ENCODE results near the gene CTTNBP2.

Gene CTTNBP2

DNA sequence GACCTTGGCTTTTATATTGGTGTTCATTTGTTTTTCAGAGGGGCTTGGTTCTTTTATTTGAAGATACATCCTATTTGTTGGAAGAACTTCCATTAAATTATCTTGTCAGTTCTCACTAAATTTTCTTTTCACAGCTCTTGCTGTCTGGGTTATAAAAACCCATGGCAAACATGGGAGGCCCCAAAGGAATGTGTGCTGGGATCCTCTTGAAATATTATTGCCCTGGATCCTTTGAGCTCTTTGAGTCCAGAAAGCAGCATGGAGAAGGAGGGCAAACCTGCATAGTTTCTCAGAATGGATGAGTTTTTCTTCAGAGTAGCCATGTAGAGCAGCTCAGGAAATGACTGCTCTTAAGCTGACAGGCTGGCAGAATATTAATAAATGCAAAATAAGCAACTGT lies 187.4 kb downstream of the CTTNBP2 start:
- no peak for DNase-seq
- no peaks in the 10 kb centered on the region for H3K36me3 ChIP-seq (ENCODE audit: control insufficient read depth, insufficient read depth, low read length)
- no peak overlapping the region for H3K4me3 ChIP-seq (ENCODE audit: insufficient read depth, low read depth, low read length, poor library complexity, severe bottlenecking)
- H3K27me3 ChIP-seq (replicated peaks; ENCODE audit: control insufficient read depth, insufficient read depth, low read length, poor library complexity, severe bottlenecking), result no peaks in the 10 kb centered on the region
- H3K4me1 ChIP-seq (ENCODE audit: control insufficient read depth, insufficient read depth, low read length, poor library complexity, severe bottlenecking), result no peaks in the 10 kb centered on the region
- no peak overlapping the region for H3K27ac ChIP-seq (ENCODE audit: insufficient read depth, low read length, poor library complexity, severe bottlenecking)
- no peaks in the 10 kb centered on the region for H3K9me3 ChIP-seq (ENCODE audit: control insufficient read depth, low read length)

DNA sequence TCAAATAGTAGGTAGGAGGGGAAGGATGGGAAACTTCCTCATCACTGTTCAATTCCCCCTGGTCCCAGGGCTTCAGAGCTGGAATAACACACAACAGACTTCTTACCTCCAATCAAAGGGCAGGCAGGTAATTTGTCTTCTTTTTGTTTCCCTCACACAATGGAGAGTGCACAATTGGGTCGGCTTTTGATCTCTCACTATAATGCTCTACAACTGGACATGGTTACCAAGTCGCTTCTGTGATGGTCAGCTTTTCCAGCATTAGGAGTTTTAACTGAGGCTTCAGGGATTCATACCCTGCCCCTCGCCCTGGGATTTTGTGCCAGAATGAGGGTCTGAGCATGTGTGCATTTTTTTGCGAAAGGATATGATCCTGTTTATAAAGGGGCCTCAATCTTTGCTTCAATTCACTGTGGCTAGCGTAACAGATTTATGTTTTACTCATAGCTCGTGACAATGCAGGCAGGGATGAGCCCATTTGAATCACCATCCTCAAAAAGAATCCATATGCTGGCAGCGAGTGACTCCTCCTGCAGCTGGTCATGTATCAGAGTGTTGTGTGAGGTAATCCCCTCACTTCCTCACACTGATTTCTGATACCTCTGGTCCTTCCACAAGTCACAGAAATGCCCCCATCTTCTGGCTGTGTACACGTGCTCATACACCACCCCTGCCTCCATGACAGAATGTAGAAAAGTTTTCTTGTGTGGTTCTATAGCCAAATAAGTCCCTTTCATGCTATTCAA lies 189.6 kb downstream of the CTTNBP2 start:
- Histone ChIP-seq H3K4me3 (ENCODE audit: insufficient read depth, low read depth, low read length, poor library complexity, severe bottlenecking) (no peak overlapping the region), H3K36me3 (ENCODE audit: control insufficient read depth, insufficient read depth, low read length) (no peaks in the 10 kb centered on the region), H3K27ac (ENCODE audit: insufficient read depth, low read length, poor library complexity, severe bottlenecking) (no peak overlapping the region)

DNA sequence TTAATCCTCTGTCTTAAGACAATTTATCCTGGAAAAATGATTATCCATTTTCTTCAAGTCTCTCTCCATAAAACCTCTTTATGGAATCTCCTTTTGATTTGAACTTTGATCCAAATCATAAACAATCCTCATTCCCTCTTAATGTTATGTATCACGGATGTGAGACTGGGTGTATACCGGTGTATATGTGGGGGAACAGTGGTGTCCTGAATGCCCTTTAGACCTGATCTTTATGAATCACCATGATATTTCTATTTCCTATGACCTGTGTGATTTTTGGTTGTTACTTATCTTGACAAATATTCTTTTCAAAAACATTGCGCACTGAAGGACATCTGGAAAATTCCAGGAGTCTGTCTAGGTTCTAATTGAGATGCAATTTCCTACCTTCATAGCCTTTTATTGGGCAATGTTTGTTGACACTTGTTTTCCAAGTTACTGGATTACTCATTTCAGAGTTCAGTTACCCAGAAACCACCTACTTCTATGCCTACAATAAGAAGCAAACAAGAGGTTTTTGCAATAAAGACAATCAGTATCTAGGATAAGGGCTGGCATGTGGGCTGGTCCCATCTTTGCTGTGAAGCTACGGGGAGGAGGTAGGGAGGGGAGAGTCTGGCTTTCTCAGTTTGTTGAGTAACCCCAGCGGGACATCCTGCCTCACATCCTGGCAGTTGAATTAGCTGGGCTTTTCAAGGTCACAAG lies 190.4 kb downstream of the CTTNBP2 start:
- Histone ChIP-seq H3K27ac (ENCODE audit: insufficient read depth, low read length, poor library complexity, severe bottlenecking) (no peak overlapping the region), H3K9me3 (ENCODE audit: control insufficient read depth, low read length) (no peaks in the 10 kb centered on the region), H3K4me1 (ENCODE audit: control insufficient read depth, insufficient read depth, low read length, poor library complexity, severe bottlenecking) (no peaks in the 10 kb centered on the region), H3K4me3 (ENCODE audit: insufficient read depth, low read depth, low read length, poor library complexity, severe bottlenecking) (no peak overlapping the region), H3K36me3 (ENCODE audit: control insufficient read depth, insufficient read depth, low read length) (no peaks in the 10 kb centered on the region), H3K27me3 (replicated peaks; ENCODE audit: control insufficient read depth, insufficient read depth, low read length, poor library complexity, severe bottlenecking) (no peaks in the 10 kb centered on the region)
- no peak for DNase-seq

More for the DNA sequence above, 189.6 kb downstream of the CTTNBP2 start:
- Histone ChIP-seq H3K27me3 (replicated peaks; ENCODE audit: control insufficient read depth, insufficient read depth, low read length, poor library complexity, severe bottlenecking) (no peaks in the 10 kb centered on the region), H3K4me1 (ENCODE audit: control insufficient read depth, insufficient read depth, low read length, poor library complexity, severe bottlenecking) (no peaks in the 10 kb centered on the region), H3K9me3 (ENCODE audit: control insufficient read depth, low read length) (no peaks in the 10 kb centered on the region)
- no peak for DNase-seq

DNA sequence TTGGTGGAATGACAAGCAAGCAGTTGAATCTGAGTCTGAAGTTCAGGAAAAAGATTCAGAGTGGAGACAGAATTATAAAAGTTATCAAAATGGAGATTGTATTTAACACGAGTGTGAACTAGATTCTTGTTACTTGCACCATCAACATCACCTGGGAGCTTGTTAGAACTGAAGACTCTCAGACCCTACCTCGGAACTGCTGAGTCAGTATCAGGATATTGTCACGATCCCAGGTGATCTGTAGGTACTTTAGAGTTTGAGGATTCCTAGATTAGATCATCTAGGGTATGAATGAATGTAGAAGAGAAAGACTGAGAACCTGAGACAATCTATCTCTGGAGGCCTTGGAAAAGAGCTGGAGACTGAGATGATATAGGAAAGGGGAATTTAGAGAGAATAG lies 194.1 kb downstream of the CTTNBP2 start:
- DNase-seq, result no peak
- Histone ChIP-seq H3K4me3 (ENCODE audit: insufficient read depth, low read depth, low read length, poor library complexity, severe bottlenecking) (no peak overlapping the region), H3K27ac (ENCODE audit: insufficient read depth, low read length, poor library complexity, severe bottlenecking) (no peak overlapping the region), H3K9me3 (ENCODE audit: control insufficient read depth, low read length) (no peaks in the 10 kb centered on the region), H3K27me3 (replicated peaks; ENCODE audit: control insufficient read depth, insufficient read depth, low read length, poor library complexity, severe bottlenecking) (no peaks in the 10 kb centered on the region), H3K36me3 (ENCODE audit: control insufficient read depth, insufficient read depth, low read length) (no peaks in the 10 kb centered on the region), H3K4me1 (ENCODE audit: control insufficient read depth, insufficient read depth, low read length, poor library complexity, severe bottlenecking) (no peaks in the 10 kb centered on the region)

DNA sequence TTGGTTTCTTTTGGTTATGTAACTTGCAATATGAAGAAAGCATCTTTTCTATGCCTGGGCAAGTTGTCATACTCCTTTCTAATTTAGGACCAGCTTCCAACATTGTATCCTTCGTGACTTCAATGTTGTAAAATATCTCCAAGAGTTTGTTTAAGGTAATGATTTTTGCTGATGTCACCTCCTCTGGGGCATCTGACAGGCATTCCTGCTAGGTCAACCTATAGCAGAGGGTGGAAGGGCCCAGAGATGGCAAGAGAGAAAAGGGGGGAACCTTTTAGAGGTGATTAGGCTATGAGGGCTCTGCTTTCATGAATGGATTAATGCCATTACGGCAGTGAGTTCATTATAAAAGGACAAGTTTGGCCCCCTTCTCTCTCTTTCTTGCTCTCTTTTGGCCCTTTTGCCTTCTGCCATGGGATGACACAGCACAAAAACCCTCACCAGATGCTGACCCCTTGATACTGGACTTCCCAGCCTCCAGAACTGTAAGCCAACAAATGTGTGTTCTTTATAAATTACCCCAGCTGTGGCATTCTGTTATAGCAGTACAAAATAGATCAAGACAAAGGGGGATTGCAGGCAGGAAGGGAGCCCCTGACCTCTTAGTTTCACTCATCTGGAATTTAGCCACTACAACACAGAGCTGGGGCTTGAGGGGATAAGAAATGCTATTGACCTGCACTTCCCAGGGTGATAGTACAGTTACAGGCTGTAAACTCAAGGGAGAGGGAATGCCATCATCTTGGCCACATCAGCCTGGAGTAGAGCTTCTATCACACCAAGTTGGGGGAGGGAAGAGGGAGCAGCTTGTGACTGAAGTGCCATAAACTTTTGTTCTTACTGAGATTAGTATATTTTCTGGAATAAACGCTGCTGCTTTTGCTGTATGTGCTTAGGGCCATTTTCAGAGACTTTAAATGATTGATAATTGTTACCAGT lies 197.5 kb downstream of the CTTNBP2 start:
- no peaks in the 10 kb centered on the region for H3K27me3 ChIP-seq (replicated peaks; ENCODE audit: control insufficient read depth, insufficient read depth, low read length, poor library complexity, severe bottlenecking)
- no peaks in the 10 kb centered on the region for H3K36me3 ChIP-seq (ENCODE audit: control insufficient read depth, insufficient read depth, low read length)
- no peak overlapping the region for H3K4me3 ChIP-seq (ENCODE audit: insufficient read depth, low read depth, low read length, poor library complexity, severe bottlenecking)
- no peaks in the 10 kb centered on the region for H3K9me3 ChIP-seq (ENCODE audit: control insufficient read depth, low read length)
- no peaks in the 10 kb centered on the region for H3K4me1 ChIP-seq (ENCODE audit: control insufficient read depth, insufficient read depth, low read length, poor library complexity, severe bottlenecking)
- no peak for DNase-seq
- H3K27ac ChIP-seq (ENCODE audit: insufficient read depth, low read length, poor library complexity, severe bottlenecking), result no peak overlapping the region

DNA sequence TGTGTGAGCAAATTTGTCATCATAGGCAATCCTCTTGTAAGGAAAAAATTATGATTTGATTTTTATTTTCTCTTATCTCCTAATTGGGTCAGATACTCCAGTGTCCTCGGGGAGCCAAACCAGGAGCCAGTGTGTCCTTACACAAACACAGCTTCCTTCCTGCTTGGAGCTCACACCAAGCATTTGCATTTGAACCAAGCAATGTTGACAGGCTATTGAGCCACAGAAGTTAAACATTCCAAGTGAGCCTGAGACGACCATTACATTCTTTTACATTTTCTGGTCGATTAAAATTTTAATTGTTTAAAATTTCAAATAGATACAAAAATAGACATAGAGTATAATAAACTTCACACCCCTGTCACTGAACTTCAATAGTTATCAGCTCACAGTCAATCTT lies 198.6 kb downstream of the CTTNBP2 start:
- no peaks in the 10 kb centered on the region for H3K9me3 ChIP-seq (ENCODE audit: control insufficient read depth, low read length)
- H3K36me3 ChIP-seq (ENCODE audit: control insufficient read depth, insufficient read depth, low read length), result no peaks in the 10 kb centered on the region
- no peak overlapping the region for H3K4me3 ChIP-seq (ENCODE audit: insufficient read depth, low read depth, low read length, poor library complexity, severe bottlenecking)
- no peak for DNase-seq
- H3K4me1 ChIP-seq (ENCODE audit: control insufficient read depth, insufficient read depth, low read length, poor library complexity, severe bottlenecking), result no peaks in the 10 kb centered on the region
- no peaks in the 10 kb centered on the region for H3K27me3 ChIP-seq (replicated peaks; ENCODE audit: control insufficient read depth, insufficient read depth, low read length, poor library complexity, severe bottlenecking)
- no peak overlapping the region for H3K27ac ChIP-seq (ENCODE audit: insufficient read depth, low read length, poor library complexity, severe bottlenecking)

DNA sequence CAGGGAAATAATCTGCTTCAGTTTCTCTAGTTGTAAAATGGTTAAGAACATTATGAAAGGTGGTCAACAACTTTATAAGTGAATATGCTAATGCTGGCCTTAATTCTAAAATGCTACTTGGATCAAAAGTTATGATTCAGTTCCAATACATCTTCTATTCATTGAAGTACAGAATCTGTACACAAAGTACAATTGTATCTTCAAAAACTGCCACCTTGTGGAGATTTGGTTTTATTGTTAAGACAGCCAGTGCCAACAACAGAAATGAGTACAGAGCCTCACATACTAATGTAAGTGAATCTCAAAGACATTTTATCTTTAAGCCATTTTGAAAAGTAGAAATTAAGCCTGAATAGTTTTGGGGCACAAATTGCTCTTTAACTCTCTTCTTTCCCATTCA lies 199.4 kb downstream of the CTTNBP2 start:
- Histone ChIP-seq H3K9me3 (ENCODE audit: control insufficient read depth, low read length) (no peaks in the 10 kb centered on the region), H3K27ac (ENCODE audit: insufficient read depth, low read length, poor library complexity, severe bottlenecking) (no peak overlapping the region), H3K4me3 (ENCODE audit: insufficient read depth, low read depth, low read length, poor library complexity, severe bottlenecking) (no peak overlapping the region), H3K36me3 (ENCODE audit: control insufficient read depth, insufficient read depth, low read length) (no peaks in the 10 kb centered on the region), H3K4me1 (ENCODE audit: control insufficient read depth, insufficient read depth, low read length, poor library complexity, severe bottlenecking) (no peaks in the 10 kb centered on the region), H3K27me3 (replicated peaks; ENCODE audit: control insufficient read depth, insufficient read depth, low read length, poor library complexity, severe bottlenecking) (no peaks in the 10 kb centered on the region)
- DNase-seq, result no peak

DNA sequence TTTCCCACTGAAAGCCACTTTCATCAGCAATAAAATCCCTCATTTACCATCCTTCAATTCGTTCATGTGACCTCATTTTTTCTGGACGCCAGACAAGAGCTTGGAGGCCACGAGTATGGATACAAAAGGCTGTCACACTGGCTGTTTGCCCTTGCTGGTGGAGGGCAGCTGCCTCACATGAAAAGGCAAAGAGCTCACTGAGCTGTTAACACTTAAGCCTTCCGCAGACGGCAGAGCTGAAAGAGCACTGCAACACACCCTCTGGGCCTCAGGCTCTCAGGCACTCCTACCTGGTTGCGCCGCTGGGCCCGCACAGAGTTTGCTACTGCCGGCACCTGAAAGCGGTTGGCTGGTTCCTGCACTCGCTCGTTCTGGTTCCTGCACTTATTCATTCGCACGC lies 199.9 kb downstream of the CTTNBP2 start:
- H3K36me3 ChIP-seq (ENCODE audit: control insufficient read depth, insufficient read depth, low read length), result no peaks in the 10 kb centered on the region
- no peaks in the 10 kb centered on the region for H3K4me1 ChIP-seq (ENCODE audit: control insufficient read depth, insufficient read depth, low read length, poor library complexity, severe bottlenecking)
- no peaks in the 10 kb centered on the region for H3K9me3 ChIP-seq (ENCODE audit: control insufficient read depth, low read length)
- no peak overlapping the region for H3K4me3 ChIP-seq (ENCODE audit: insufficient read depth, low read depth, low read length, poor library complexity, severe bottlenecking)
- H3K27ac ChIP-seq (ENCODE audit: insufficient read depth, low read length, poor library complexity, severe bottlenecking), result no peak overlapping the region
- DNase-seq, result no peak
- no peaks in the 10 kb centered on the region for H3K27me3 ChIP-seq (replicated peaks; ENCODE audit: control insufficient read depth, insufficient read depth, low read length, poor library complexity, severe bottlenecking)

DNA sequence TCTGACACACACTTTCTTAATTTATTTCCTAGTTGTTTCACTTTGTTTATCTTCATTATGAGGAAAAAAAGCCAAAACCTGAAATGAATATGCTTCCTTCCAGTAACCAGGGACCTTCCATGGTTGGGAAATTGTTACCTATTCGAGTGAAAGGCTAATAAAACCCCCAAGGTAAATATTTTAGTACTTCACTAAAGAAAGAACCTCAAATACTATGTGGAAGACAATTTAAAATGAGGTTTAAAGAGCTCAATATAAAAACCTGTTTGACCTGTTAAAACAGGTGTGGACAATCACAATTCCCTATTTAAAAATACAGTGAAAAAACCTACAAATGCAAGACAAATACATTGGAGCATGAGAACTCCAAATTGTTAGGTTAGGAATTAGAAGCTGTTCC lies 200.8 kb downstream of the CTTNBP2 start:
- Histone ChIP-seq H3K27me3 (replicated peaks; ENCODE audit: control insufficient read depth, insufficient read depth, low read length, poor library complexity, severe bottlenecking) (no peaks in the 10 kb centered on the region), H3K27ac (ENCODE audit: insufficient read depth, low read length, poor library complexity, severe bottlenecking) (no peak overlapping the region), H3K4me1 (ENCODE audit: control insufficient read depth, insufficient read depth, low read length, poor library complexity, severe bottlenecking) (no peaks in the 10 kb centered on the region), H3K9me3 (ENCODE audit: control insufficient read depth, low read length) (no peaks in the 10 kb centered on the region), H3K36me3 (ENCODE audit: control insufficient read depth, insufficient read depth, low read length) (no peaks in the 10 kb centered on the region), H3K4me3 (ENCODE audit: insufficient read depth, low read depth, low read length, poor library complexity, severe bottlenecking) (no peak overlapping the region)
- no peak for DNase-seq

DNA sequence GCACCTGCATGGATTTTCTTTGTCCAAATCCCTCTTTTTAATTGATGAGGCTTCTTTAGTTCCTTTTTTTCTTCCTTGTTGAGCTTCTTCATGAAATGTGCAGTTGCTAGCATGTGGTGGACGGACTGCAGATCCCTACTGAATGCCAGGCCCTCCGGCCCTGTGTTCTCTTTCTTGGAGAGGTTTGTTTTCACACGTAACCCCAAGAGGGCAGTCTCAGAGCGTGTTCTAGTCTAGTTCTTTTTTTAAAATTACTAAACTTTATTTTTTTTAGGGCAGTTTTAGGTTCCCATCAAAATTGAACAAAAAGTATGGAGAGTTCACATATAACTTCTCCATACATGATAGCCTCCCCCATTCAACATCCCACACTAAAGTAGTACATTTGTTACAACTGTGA lies 203.4 kb downstream of the CTTNBP2 start:
- Histone ChIP-seq H3K36me3 (ENCODE audit: control insufficient read depth, insufficient read depth, low read length) (no peaks in the 10 kb centered on the region), H3K4me3 (ENCODE audit: insufficient read depth, low read depth, low read length, poor library complexity, severe bottlenecking) (no peak overlapping the region), H3K27ac (ENCODE audit: insufficient read depth, low read length, poor library complexity, severe bottlenecking) (no peak overlapping the region), H3K4me1 (ENCODE audit: control insufficient read depth, insufficient read depth, low read length, poor library complexity, severe bottlenecking) (no peaks in the 10 kb centered on the region), H3K27me3 (replicated peaks; ENCODE audit: control insufficient read depth, insufficient read depth, low read length, poor library complexity, severe bottlenecking) (no peaks in the 10 kb centered on the region), H3K9me3 (ENCODE audit: control insufficient read depth, low read length) (no peaks in the 10 kb centered on the region)
- no peak for DNase-seq

All from effector memory CD4-positive, alpha-beta T cell (primary cell).